22Rv1 (cell line): Measurements from ENCODE around the gene TIMM22.

ENCODE experiments used
- CTCF ChIP-seq: fragments of 450-650 bp; IDR thresholded peaks from 2 replicates; pipeline ENCODE4 v1.5.1; 2017; ENCODE audit warnings: mild to moderate bottlenecking
- ZFX ChIP-seq: fragments of 450-650 bp; IDR thresholded peaks from 2 replicates; pipeline ENCODE4 v1.6.1; 2017; ENCODE audit warnings: antibody characterized with exemption, borderline replicate concordance

- TF ChIP-seq CTCF: no peak
- no peak for TF ChIP-seq ZFX
These were observed 13.1 kb downstream of the TIMM22 start for GRCh38 chr17:1010086-1010450.
